ENCODE results near the gene CDH23. TPM values are rescaled to one million over a fixed set of nuclear protein-coding genes. Genes with fewer than 3 reads are reported as not detected.

CDH23 gene
- total and polyA plus RNA-seq, 10 donors = 2.0 to 19.9 (median 11.0) TPM

DNA sequence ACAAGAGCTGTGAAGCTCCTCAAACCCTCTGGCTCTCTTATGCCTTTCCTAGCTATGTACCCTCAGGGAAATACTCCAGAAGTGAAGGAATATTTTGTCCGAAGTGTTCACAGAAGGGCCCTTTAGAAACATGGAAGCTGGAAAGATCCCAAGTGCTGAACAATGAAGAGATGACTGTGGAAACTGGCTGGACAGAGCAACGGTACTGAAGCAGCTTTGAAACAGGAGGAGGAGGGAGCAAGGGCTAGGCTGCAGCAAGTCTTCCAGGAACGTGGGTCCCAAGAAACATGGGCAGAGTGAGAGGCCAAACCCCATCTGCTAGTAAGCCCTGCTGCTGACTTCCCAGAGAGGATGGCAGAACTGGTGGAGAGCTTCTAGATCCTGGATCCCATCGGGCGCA is 457.3 kb downstream of the CDH23 start:
- Histone ChIP-seq H3K27ac (no peak overlapping the region), H3K27me3 (replicated peaks in 1 of 7) (no peaks in the 10 kb centered on the region), H3K36me3 (no peaks in the 10 kb centered on the region), H3K4me3 (no peak overlapping the region), H3K9me3 (no peaks in the 10 kb centered on the region), H3K4me1 (peaks cover 7 to 33% (median 29%) of the 10 kb centered on the region in 6 donors)
- peak; percentile 28 for DNase-seq
- TF ChIP-seq POLR2AphosphoS5 (IDR thresholded peaks at IDR 0.05) (no peak), CTCF (IDR thresholded peaks at IDR 0.05 in 8 of 11, conservative IDR thresholded peaks at IDR 0.05 in 3 of 11) (no peak), POLR2A (IDR thresholded peaks at IDR 0.05) (no peak)
- intact Hi-C loops (cut with DNase I; ENCODE audit: low total_unique reads) = no loop called here
- 68 to 79% (median 76%) methylated on average over 5 of the region's 5 CpGs for WGBS, 5 donors

DNA sequence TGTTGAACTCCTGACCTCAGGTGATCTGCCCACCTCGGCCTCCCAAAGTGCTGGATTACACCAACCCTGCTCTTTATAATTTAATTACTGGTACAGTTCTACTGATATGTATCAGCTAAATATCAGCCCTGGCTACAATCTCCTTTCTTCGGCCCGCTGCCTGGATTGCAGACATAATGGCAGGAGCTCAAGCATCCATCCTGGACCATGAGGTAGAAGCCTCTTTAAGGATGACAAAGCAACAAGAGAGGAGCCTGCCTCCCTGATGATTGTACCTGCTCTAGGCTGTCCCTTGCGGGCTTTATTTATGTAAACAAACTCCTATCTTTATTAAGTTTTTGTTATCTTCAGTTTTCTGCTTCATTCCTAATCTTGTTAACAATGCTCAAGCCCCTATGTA is 459.9 kb downstream of the CDH23 start:
- DNase-seq = peak; percentile 20
- H3K4me3 ChIP-seq = no peak overlapping the region

GRCh38 chr10:71857934-71858890 is 461.5 kb downstream of the CDH23 start:
- 81 to 86% (median 83%) methylated on average over 12 of the region's 12 CpGs for WGBS, 5 donors

More for the DNA sequence above, 459.9 kb downstream of the CDH23 start:
- Histone ChIP-seq H3K27me3 (replicated peaks in 1 of 7) (no peaks in the 10 kb centered on the region), H3K27ac (no peak overlapping the region), H3K36me3 (no peaks in the 10 kb centered on the region), H3K9me3 (no peaks in the 10 kb centered on the region), H3K4me1 (peaks cover 9 to 37% (median 31%) of the 10 kb centered on the region in 6 donors)
- no peak for TF ChIP-seq POLR2A (IDR thresholded peaks at IDR 0.05)
- no peak for TF ChIP-seq POLR2AphosphoS5 (IDR thresholded peaks at IDR 0.05)
- no peak for TF ChIP-seq CTCF (IDR thresholded peaks at IDR 0.05 in 8 of 11, conservative IDR thresholded peaks at IDR 0.05 in 3 of 11)
- intact Hi-C loops (cut with DNase I; ENCODE audit: low total_unique reads) = no loop called here
- WGBS, 5 donors = 92 to 96% (median 94%) methylated on average over 4 of the region's 4 CpGs

DNA sequence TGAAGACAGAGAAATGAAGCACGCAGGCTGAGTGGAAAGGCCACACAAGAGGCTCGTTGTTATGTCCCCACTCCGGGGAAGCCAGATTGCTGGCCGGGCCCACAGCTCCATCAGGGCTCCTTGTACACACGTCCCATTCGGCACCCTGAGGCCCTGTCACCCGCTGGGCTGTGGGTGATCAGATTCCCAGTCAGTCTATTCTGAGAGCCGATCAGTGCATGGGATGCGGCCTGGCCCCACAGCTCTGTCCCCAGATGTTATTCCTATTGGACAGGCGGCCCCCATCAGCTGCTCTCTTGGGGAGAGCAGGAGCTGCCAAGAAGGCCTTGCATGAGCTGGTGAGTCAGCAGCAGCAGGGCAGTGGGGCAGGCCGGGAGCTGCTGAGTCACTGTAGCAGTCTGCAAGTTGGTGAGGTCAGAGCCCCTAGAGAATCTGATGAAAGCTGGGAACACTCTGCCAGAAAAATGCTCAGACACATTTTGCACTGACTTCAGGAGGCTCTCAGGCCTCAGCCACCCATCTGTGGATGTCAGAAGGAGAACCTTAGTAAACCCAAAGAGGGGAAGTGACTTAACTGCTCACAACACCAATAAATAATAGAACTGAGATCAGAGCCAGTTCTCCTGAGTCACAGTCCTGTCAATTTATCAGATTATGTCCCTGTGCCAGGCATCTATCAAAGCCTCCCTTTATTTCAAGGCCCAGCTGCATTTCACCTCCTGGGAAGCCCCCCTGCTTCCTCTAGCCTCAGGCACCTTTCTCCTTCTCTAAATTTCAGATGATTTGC is 463.7 kb downstream of the CDH23 start:
- 58 to 77% (median 63%) methylated on average over 8 to 11 of the region's 11 CpGs for WGBS, 5 donors
- TF ChIP-seq CTCF (IDR thresholded peaks at IDR 0.05 in 8 of 11, conservative IDR thresholded peaks at IDR 0.05 in 3 of 11) (no peak), POLR2AphosphoS5 (IDR thresholded peaks at IDR 0.05) (peak; percentile 68 to 77 (median 74)), POLR2A (IDR thresholded peaks at IDR 0.05) (no peak)
- Histone ChIP-seq H3K27me3 (replicated peaks in 1 of 7) (no peaks in the 10 kb centered on the region), H3K27ac (peak overlapping the region; percentile 30 to 83 (median 76)), H3K4me3 (no peak overlapping the region), H3K4me1 (peaks cover 6 to 32% (median 19%) of the 10 kb centered on the region in 6 donors), H3K9me3 (no peaks in the 10 kb centered on the region), H3K36me3 (no peaks in the 10 kb centered on the region)
- peak; percentile 91 for DNase-seq
- intact Hi-C loops (cut with DNase I; ENCODE audit: low total_unique reads) = no loop called here

More at GRCh38 chr10:71857934-71858890, 461.5 kb downstream of the CDH23 start:
- Histone ChIP-seq H3K36me3 (no peaks in the 10 kb centered on the region), H3K9me3 (no peaks in the 10 kb centered on the region), H3K4me3 (no peak overlapping the region), H3K27ac (peak overlapping the region in 1 of 8 donors; percentile 38), H3K27me3 (replicated peaks in 1 of 7) (no peaks in the 10 kb centered on the region), H3K4me1 (peaks cover 6 to 26% (median 19%) of the 10 kb centered on the region in 6 donors)
- TF ChIP-seq POLR2AphosphoS5 (IDR thresholded peaks at IDR 0.05) (peak in 1 of 3 donors; percentile 46), POLR2A (IDR thresholded peaks at IDR 0.05) (no peak)
- DNase-seq = peak; percentile 74
- intact Hi-C loops (cut with DNase I; ENCODE audit: low total_unique reads) = no loop called here
